Skeletal muscle satellite cell (primary cell): ENCODE data around the gene SLC8A1.

ENCODE experiments used
- H3K27me3 ChIP-seq: 2 replicates; pipeline ENCODE4 v1.7.0; 2013; ENCODE audit warnings: low read length; ENCODE audit not compliant: control insufficient read depth, insufficient read depth
- H3K36me3 ChIP-seq: 2 replicates; pipeline ENCODE4 v1.7.0; 2013; ENCODE audit warnings: mild to moderate bottlenecking, control low read depth, low read length; ENCODE audit not compliant: insufficient read depth
- H3K4me1 ChIP-seq: 2 replicates; pipeline ENCODE4 v1.7.0; 2013; ENCODE audit warnings: low read length; ENCODE audit not compliant: control insufficient read depth, insufficient read depth
- H3K4me2 ChIP-seq: 2 replicates; pipeline ENCODE4 v1.7.0; 2013; ENCODE audit warnings: mild to moderate bottlenecking, low read length
- H3K4me3 ChIP-seq: 2 replicates; pipeline ENCODE4 v1.7.0; 2013; ENCODE audit warnings: low read length
- H3K9ac ChIP-seq: 2 replicates; pipeline ENCODE4 v1.7.0; 2013; ENCODE audit warnings: mild to moderate bottlenecking, low read depth, low read length, moderate library complexity
- H3K9me3 ChIP-seq: replicated peaks from 2 replicates; pipeline ENCODE4 v1.7.0; 2013; ENCODE audit warnings: mild to moderate bottlenecking, control low read depth, low read length

The SLC8A1 gene

GRCh38 chr2:40128796-40129195 is 323.1 kb downstream of the SLC8A1 start:
- Histone ChIP-seq H3K4me3 (no peak overlapping the region), H3K9ac (peak overlapping the region; percentile 80), H3K4me1 (peaks cover 66% of the 10 kb centered on the region), H3K27me3 (no peaks in the 10 kb centered on the region), H3K4me2 (no peak overlapping the region), H3K9me3 (no peaks in the 10 kb centered on the region), H3K36me3 (no peaks in the 10 kb centered on the region)

DNA sequence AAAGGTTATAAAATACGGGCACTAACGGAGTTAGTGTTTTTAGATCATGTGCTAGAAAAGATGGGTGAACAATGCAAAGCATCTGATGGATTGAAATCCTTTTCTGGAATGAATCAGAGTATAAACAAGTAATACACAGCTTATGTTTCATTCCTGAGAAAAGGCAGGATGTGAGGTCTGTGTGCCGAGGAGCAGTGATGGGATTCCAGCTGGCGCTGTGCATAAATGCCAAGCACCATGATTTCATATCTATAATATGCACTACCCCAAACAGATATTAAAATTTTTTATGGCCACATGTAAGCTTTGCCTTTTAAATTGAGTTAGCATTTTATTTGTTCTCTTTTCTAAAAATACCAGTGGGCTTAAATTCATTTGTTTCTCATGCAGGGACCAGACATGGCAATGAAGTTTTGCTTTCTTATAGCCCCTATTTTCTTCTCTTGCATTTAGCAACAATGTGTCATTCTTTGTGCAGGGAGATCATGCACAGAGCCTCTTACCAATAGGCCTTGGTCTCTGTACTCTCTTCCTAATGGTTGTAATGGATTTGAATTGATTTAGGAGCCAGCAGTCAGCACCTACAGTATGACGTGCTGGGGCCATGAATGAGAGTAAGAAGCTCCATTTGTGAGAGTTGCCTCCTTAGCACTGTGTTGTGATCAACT is 323.9 kb downstream of the SLC8A1 start:
- Histone ChIP-seq H3K9me3 (no peaks in the 10 kb centered on the region), H3K9ac (peak overlapping the region; percentile 80), H3K27me3 (no peaks in the 10 kb centered on the region), H3K4me3 (no peak overlapping the region), H3K4me1 (peaks cover 74% of the 10 kb centered on the region), H3K36me3 (no peaks in the 10 kb centered on the region), H3K4me2 (peak overlapping the region; percentile 47)

- Histone ChIP-seq H3K9ac (peak overlapping the region; percentile 80), H3K4me2 (peak overlapping the region; percentile 47), H3K4me3 (peak overlapping the region; percentile 3), H3K9me3 (no peaks in the 10 kb centered on the region), H3K36me3 (no peaks in the 10 kb centered on the region), H3K27me3 (no peaks in the 10 kb centered on the region), H3K4me1 (peaks cover 75% of the 10 kb centered on the region)
These were observed 324.7 kb downstream of the SLC8A1 start for GRCh38 chr2:40127146-40127545.

DNA sequence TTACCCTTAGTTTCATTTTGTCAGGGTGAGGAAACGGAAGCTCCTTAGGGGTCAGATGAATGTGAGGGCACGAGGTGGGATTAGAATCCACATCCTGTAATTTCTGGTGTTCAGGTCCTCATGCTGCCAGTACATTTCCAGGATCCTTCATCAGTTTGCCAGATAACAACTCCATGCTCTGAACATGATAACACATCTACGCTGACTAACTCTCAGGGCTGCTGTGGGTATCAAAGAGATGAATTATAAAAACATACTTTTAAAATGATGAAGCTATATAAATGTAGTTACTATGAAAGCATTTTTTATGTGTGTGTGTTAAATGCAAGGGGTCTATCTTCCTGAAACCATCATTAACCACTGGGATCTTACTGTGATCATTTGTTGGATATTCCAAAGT is 325.9 kb downstream of the SLC8A1 start:
- Histone ChIP-seq H3K9me3 (no peaks in the 10 kb centered on the region), H3K4me3 (no peak overlapping the region), H3K27me3 (no peaks in the 10 kb centered on the region), H3K36me3 (no peaks in the 10 kb centered on the region), H3K9ac (peak overlapping the region; percentile 80), H3K4me2 (peak overlapping the region; percentile 9), H3K4me1 (peaks cover 75% of the 10 kb centered on the region)

- Histone ChIP-seq H3K36me3 (no peaks in the 10 kb centered on the region), H3K4me1 (peaks cover 57% of the 10 kb centered on the region), H3K27me3 (no peaks in the 10 kb centered on the region), H3K4me3 (no peak overlapping the region), H3K9ac (peak overlapping the region; percentile 29), H3K4me2 (peak overlapping the region; percentile 4), H3K9me3 (no peaks in the 10 kb centered on the region)
These were observed 328.1 kb downstream of the SLC8A1 start for GRCh38 chr2:40123746-40124145.

- Histone ChIP-seq H3K9me3 (no peaks in the 10 kb centered on the region), H3K36me3 (no peaks in the 10 kb centered on the region), H3K4me1 (peaks cover 52% of the 10 kb centered on the region), H3K9ac (peak overlapping the region; percentile 29), H3K27me3 (no peaks in the 10 kb centered on the region), H3K4me3 (no peak overlapping the region), H3K4me2 (peak overlapping the region; percentile 4)
These were observed 328.6 kb downstream of the SLC8A1 start for GRCh38 chr2:40123326-40123725.

DNA sequence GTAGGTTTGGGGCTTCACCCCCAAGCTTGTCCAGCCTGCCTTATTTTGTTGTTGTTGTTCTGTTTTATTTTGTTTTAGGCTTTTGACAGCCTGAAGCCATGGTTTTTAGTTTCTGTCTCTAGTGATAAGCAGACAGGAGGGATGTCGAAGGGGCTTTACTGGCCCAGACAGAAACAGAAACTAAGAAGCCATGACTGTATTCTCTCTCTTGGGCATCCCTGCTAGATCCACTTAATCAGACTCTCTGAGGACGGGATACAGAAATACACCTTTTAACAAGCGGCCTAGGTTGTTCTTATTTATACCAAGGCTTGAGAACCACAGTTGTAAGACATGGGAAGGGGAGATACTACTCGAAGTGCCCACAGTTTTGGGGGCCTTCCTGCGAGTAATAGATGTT is 330.9 kb downstream of the SLC8A1 start:
- no peak overlapping the region for H3K9ac ChIP-seq
- no peak overlapping the region for H3K4me2 ChIP-seq
- H3K4me1 ChIP-seq, result peaks cover 31% of the 10 kb centered on the region
- H3K36me3 ChIP-seq, result no peaks in the 10 kb centered on the region
- H3K27me3 ChIP-seq, result no peaks in the 10 kb centered on the region
- no peaks in the 10 kb centered on the region for H3K9me3 ChIP-seq
- no peak overlapping the region for H3K4me3 ChIP-seq

DNA sequence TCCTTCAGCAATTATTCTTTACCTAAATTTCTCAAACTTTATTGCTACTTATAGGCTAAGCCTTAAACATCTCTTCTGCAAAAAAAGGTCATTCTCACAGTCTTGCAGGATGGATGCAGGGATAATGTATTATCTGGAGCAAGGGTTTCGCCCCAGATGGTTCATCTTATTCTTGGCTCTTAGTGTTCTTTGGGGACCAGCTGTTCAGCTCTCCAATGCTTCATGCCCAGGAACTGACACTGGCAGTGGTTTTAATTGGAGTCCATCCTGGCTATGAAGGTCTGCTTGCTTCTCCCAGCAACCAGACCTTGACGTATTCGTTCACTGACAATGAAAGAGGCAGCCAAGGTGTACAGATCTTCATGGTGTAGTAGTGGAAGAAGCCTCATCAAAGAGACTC is 331.9 kb downstream of the SLC8A1 start:
- Histone ChIP-seq H3K4me2 (no peak overlapping the region), H3K4me1 (peaks cover 22% of the 10 kb centered on the region), H3K36me3 (no peaks in the 10 kb centered on the region), H3K27me3 (no peaks in the 10 kb centered on the region), H3K9ac (no peak overlapping the region), H3K4me3 (no peak overlapping the region), H3K9me3 (no peaks in the 10 kb centered on the region)

DNA sequence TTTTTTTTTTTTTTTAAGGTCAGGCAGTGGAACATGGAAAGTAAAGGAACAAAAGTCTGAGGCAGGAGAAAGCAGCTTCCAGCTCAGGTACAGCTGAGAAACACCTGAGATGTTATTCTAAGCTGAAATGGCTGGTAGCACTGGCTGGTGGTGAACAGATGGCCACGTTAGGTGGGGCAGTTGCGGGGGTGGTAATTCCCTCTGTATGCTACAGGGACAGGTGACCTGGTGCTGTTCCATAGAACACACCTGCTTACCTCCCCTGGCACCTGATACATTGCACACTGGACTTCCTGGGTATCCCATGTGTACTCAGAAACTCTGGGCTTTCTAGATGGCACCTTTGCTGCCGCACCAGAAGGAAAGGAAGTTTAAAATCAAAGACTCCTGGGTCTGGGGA is 333.3 kb downstream of the SLC8A1 start:
- no peak overlapping the region for H3K9ac ChIP-seq
- no peak overlapping the region for H3K4me3 ChIP-seq
- no peaks in the 10 kb centered on the region for H3K9me3 ChIP-seq
- peaks cover 16% of the 10 kb centered on the region for H3K4me1 ChIP-seq
- no peaks in the 10 kb centered on the region for H3K36me3 ChIP-seq
- H3K27me3 ChIP-seq, result no peaks in the 10 kb centered on the region
- H3K4me2 ChIP-seq, result no peak overlapping the region

DNA sequence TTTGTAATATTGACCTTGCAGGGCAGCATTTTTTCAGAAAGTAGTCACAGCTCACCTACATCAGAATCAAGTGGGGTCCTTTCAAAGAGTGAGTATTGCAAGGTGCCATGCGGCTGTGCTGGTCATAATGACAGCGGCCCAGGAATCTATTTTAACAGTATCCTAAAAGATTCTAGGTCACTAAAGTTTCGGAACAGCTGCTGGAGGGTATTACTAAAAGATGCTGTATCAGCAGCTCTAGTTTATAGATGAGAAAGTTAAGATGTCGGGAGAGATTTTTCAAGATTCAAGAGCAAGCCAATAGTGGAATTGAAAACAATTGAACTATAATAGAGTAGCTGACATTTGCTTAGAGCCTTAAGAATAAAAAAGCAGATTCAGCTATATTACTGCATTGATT is 336.0 kb downstream of the SLC8A1 start:
- Histone ChIP-seq H3K9me3 (no peaks in the 10 kb centered on the region), H3K27me3 (no peaks in the 10 kb centered on the region), H3K9ac (no peak overlapping the region), H3K4me1 (peaks cover 17% of the 10 kb centered on the region), H3K4me2 (no peak overlapping the region), H3K36me3 (peaks cover 4% of the 10 kb centered on the region), H3K4me3 (no peak overlapping the region)

- H3K4me2 ChIP-seq, result no peak overlapping the region
- H3K4me3 ChIP-seq, result no peak overlapping the region
- no peaks in the 10 kb centered on the region for H3K27me3 ChIP-seq
- H3K36me3 ChIP-seq, result peaks cover 4% of the 10 kb centered on the region
- H3K4me1 ChIP-seq, result peaks cover 17% of the 10 kb centered on the region
- H3K9ac ChIP-seq, result no peak overlapping the region
- no peaks in the 10 kb centered on the region for H3K9me3 ChIP-seq
These were observed 336.5 kb downstream of the SLC8A1 start for GRCh38 chr2:40115348-40115747.

GRCh38 chr2:40113997-40114396 is 337.9 kb downstream of the SLC8A1 start:
- Histone ChIP-seq H3K27me3 (no peaks in the 10 kb centered on the region), H3K9me3 (no peaks in the 10 kb centered on the region), H3K36me3 (peaks cover 4% of the 10 kb centered on the region), H3K4me1 (peaks cover 17% of the 10 kb centered on the region), H3K9ac (no peak overlapping the region), H3K4me2 (no peak overlapping the region), H3K4me3 (no peak overlapping the region)
